Mesodermal cell (in vitro differentiated cells): ENCODE measurements around the gene RGS1.

Experiments
- H3K27ac ChIP-seq: 2 replicates; pipeline ENCODE4 v1.7.0; 2013; ENCODE audit warnings: mild to moderate bottlenecking, low read depth, low read length, moderate library complexity; ENCODE audit not compliant: severe bottlenecking
- H3K36me3 ChIP-seq: 2 replicates; pipeline ENCODE4 v1.7.1; 2013; ENCODE audit warnings: mild to moderate bottlenecking, low read length, moderate library complexity; ENCODE audit not compliant: control insufficient read depth, insufficient read depth
- H3K4me1 ChIP-seq: one replicate; pipeline ENCODE4 v1.7.1; 2013; ENCODE audit warnings: mild to moderate bottlenecking, low read length; ENCODE audit not compliant: insufficient read depth, control insufficient read depth, poor library complexity, severe bottlenecking
- H3K4me3 ChIP-seq: 2 replicates; pipeline ENCODE4 v1.7.0; 2013; ENCODE audit warnings: low read length, control low read depth, mild to moderate bottlenecking; ENCODE audit not compliant: insufficient read depth, poor library complexity, severe bottlenecking; ENCODE audit errors: extremely low read depth
- H3K9me3 ChIP-seq: 2 replicates; pipeline ENCODE4 v1.7.1; 2013; ENCODE audit warnings: mild to moderate bottlenecking, low read length, moderate library complexity; ENCODE audit not compliant: control insufficient read depth
- WGBS, 2 experiments: methylation state at CpG; one replicate each; pipeline ENCODE4 v1.1.5; 2013; ENCODE audit warnings: missing lambda C conversion rate in 2 of 2; ENCODE audit not compliant: insufficient coverage in 2 of 2; 5-methylcytosine and 5-hydroxymethylcytosine counted together

Gene RGS1

DNA sequence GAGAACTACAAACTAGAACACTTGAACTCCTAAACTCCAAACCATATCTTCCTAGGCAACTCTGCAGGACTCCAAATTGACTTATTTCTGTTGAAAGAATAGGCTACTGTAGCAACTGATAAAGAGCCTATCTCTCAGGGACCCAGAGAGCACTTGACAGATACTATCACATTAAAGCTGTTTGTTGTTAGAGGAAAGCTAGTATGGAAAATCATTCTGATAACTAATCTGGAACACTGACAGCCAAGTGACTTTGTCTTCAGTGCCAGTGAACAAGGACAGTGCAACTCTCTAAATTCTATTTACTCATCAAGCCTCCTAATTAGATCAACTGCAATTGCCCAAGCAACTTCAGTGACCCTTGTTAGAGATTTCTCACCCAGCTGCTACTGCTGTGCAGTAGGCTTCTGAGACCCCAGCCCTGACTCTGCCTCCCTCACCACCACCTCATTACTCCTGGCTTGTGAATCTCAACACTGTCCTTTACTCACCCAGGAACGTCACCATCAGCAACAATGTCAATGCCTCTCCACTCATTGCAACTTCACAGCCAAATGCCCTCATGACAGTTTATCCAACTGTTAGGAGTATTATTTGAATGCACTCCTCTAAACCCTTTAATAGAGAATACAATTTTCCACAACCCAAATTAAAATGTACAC lies 53.0 kb downstream of the RGS1 start:
- WGBS, 2 experiments = 80 to 86% methylated on average over 1 of the region's 1 CpG
- Histone ChIP-seq H3K36me3 (no peaks in the 10 kb centered on the region), H3K4me3 (no peak overlapping the region), H3K4me1 (peaks cover 35% of the 10 kb centered on the region), H3K9me3 (no peaks in the 10 kb centered on the region), H3K27ac (no peak overlapping the region)

DNA sequence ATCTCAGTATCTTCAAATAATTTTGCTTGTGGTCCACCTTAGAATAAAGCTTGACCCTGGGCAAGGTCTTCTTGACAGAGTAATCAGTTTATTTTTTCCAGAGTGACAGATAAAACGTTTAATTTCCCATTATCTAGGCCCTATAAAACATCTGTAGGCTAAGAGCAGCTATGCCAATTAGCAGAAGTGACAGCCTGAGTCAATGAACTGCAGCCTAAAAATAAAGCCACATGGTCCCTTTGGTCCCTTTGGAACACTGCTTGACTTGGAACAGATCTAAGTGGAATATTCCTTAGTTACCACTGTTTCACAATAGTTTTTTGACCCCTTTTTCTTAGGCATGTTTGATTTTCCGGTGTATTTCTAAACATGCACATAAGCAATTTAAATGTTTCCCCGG lies 54.0 kb downstream of the RGS1 start:
- WGBS, 2 experiments = 33 to 53% methylated on average over 1 of the region's 3 CpGs
- H3K4me3 ChIP-seq = no peak overlapping the region

More for the DNA sequence above, 54.0 kb downstream of the RGS1 start:
- Histone ChIP-seq H3K4me1 (peaks cover 41% of the 10 kb centered on the region), H3K9me3 (no peaks in the 10 kb centered on the region), H3K27ac (no peak overlapping the region), H3K36me3 (no peaks in the 10 kb centered on the region)
